ENCODE data around the gene PDE3A. TPM values are rescaled to one million over a fixed set of nuclear protein-coding genes. Genes with fewer than 3 reads are reported as not detected.
"Not testable (repeated sequence)": the region's sequence is repeated elsewhere in the genome, so short reads cannot be mapped to it uniquely, and the experiment has no call there.

PDE3A gene
- 6.5 TPM for total RNA-seq

DNA sequence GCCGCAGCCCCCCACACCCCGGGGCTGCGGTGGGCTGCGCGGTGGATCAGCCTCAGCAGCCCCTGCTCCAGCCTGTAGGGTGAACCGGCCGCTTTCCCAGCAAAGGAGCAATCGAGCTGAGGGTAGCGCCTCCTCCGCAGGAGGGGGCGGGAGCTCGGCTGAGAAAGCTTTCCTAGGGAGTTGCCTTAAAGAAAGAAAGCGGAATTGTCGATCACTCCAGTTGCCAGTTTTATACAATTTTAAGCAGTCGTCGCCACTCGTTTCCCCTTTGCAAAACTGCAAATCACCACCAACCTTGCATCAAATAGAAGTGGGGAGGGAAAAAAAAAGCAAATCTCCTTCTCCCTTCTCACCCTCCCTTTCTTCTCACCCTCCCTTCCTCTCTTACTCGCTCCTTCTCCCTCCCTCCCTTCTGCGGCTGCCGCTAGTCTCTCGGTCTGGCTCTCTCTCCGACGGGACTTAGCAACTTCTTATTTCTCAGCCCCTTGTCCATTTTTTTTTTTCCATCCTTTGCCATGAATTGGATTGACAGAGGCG, at the start of gene PDE3A:
TSS of gene PDE3A (plus strand) at position 424 of the 537 bp plus-strand sequence. CDS start 748 bp downstream, outside the sequence.
- peak; percentile 52 for DNase-seq (ENCODE audit: low spot score)

DNA sequence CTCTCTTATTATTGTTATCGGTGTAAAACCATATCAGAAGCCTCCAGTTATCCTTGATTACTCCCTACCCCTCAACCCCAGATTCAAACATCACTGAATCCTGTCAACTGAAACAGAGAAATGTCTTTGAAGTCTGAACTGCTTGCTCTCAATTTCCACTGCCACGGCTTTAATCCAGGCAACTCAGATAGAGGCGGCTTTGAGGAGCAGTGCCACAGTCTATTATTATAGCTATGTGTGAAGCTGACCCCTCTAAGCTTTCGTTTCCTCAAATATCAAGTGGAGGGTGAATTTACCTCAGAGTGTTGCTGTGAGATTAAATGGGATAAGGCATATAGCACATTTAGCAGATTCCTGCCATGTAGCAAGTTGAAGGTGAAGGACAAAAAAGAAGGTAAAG, 49.0 kb upstream of the PDE3A start:
- no peak for DNase-seq (ENCODE audit: low spot score)

DNA sequence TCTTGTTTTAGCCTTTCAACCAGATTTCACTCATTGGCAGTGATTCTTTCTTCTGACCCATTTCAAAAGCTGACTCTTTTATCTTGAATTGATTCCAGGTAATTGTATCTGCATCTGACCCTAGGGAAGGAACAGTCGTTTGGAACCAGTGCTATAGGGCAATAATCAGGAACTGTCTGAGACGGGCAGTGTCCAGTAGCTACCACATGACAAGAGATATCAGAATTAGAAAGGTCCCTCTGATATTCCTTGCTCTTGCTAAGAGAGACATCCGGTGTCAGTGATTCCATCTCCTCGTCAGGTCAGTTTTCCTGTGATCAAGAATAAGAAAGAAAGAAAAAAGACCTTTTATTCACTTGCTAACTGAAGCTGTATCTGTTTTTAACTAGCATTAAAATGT, 47.8 kb upstream of the PDE3A start:
- DNase-seq (ENCODE audit: low spot score), result no peak

DNA sequence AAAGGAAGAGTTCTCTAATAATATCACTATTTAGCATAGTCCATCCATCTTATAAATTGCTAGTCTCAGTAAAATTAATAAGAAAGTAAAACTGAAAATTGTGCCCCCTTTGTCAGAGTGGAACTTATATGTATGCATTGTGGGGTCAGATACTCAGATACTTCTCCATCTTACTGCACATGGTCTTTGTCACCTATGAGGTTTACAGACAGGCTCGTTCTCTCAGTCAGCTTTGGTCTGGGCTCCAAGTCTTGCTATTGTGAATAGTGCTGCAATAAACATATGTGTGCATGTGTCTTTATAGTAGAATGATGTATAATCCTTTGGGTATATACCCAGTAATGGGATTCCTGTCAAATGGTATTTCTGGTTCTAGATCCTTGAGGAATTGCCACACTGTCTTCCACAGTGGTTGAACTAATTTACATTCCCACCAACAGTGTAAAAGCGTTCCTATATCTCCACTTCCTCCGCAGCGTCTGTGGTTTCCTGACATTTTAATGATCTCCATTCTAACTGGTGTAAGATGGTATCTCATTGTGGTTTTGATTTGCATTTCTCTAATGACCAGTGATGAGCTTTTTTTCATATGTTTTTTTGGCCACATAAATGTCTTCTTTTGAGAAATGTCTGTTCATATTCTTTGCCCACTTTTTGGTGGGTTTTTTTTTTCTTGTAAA, 37.4 kb upstream of the PDE3A start:
- DNase-seq (ENCODE audit: low spot score), result not testable (repeated sequence)

DNA sequence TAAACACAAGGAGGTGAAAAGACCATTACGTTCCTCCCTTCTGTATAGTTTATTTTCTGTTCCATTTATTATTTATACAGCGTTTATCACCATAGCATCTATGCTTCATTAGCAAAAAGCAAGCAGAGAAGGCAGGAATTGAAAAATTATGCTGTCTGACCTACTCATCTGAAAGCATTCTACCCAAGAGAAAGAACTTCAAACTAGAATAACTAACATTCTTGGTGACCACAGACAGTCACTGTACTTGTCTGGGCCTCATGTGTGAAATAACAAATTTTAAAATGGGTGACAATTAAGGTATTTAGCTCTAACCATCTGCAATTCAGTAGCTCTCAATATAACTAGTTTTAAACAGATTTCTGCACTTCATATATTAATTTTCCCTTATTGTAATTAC, 29.3 kb upstream of the PDE3A start:
- no peak for DNase-seq (ENCODE audit: low spot score)

- no peak for DNase-seq (ENCODE audit: low spot score)
Observed at GRCh38 chr12:20342111-20342510, 26.2 kb upstream of the PDE3A start.

DNA sequence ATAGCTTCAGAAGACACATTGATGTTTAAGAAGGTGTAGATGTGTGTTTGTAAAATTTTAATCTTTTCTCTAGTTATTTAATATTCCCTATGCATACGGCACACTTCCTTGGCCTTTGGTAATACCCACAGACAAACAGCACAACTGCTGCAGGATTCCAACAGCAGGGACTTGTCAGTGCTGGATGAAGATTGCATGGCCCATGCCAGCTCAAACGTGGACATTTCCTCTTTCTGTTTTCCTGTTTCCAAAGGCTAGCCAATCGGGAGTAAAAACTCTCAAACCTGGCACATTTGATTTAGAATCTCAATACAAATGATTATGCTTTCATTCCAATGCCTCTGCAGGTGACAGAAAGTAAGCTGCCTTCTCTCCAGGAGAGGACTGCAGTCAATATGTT, 22.5 kb upstream of the PDE3A start:
- DNase-seq (ENCODE audit: low spot score), result no peak

GRCh38 chr12:20350026-20350425, 18.3 kb upstream of the PDE3A start:
- no peak for DNase-seq (ENCODE audit: low spot score)

DNA sequence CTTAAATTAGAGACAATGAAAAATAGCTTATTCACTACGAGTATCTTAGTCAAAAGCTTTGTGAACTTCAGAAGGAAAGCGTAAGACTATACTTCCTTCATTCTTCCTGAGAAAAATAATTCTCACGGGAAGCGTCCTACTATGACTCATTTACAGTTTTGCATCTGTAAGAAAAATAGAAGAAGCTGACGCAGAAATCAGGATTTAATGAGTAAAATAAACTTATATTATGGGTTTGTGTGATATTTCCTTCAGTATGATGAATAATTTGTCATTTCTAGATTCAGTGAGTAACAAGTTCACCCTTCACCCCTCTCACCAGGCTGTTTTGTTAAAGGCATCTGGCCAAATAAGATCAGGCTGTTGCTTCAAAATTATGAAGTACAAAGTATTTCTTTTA, 17.8 kb upstream of the PDE3A start:
- DNase-seq (ENCODE audit: low spot score), result no peak

- no peak for DNase-seq (ENCODE audit: low spot score)
Observed at GRCh38 chr12:20351406-20351805, 16.9 kb upstream of the PDE3A start.

- no peak for DNase-seq (ENCODE audit: low spot score)
Observed at GRCh38 chr12:20356048-20356447, 12.3 kb upstream of the PDE3A start.

DNA sequence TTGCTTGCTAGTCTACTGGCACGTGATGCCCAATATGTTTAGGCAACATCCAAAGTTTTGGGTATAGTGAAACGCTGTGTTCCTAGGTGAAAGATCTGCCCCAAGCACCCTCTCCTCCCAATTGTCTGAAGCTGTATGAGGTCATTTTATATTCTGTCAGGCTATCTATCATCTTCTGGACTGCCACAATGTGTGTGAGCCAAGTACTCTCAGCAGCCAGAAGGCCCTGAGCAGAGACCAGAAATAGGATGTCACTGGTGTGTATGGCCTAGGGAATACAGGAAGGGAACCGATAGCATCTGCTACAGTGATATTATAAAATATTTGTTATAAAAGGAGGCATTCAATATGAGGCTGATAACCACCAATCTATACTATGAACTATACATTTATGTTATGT, 7.9 kb upstream of the PDE3A start:
- no peak for DNase-seq (ENCODE audit: low spot score)

DNA sequence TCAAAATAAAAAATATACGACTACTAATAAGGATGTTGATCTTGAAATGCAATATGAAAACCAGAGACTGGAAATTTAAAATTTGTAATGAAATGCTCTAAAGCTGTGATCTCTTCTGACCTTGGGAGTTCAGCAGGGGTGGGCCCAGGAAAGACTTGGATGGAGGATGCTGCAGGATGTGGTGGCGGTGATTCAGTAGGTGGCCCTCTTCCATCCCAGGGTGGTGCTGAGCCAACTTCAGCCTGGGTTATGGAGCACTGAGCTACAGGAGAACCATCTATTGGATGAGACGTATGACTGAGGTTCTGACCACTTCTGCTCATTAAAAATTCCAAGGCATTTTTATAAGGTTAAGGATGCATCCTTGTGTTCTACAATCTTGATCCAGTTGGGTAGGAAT, 6.9 kb upstream of the PDE3A start:
- no peak for DNase-seq (ENCODE audit: low spot score)

DNA sequence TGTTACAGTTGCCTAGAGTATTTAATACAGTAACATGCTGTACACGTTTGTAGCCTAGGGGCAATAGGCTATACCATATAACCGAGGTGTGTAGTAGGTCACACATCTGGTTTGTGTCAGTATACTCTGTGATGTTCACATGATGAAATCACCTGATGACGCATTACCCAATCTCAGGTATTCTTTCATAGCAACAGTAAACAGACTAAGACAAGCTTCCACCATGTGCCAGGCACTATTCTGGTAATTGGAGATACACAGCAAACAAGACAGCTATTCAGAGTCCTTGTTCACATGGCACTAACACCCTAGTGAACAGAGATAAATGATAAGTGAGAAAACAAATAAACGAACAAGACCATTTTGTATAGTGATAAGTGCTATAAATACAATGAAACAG, 3.8 kb upstream of the PDE3A start:
- no peak for DNase-seq (ENCODE audit: low spot score)

DNA sequence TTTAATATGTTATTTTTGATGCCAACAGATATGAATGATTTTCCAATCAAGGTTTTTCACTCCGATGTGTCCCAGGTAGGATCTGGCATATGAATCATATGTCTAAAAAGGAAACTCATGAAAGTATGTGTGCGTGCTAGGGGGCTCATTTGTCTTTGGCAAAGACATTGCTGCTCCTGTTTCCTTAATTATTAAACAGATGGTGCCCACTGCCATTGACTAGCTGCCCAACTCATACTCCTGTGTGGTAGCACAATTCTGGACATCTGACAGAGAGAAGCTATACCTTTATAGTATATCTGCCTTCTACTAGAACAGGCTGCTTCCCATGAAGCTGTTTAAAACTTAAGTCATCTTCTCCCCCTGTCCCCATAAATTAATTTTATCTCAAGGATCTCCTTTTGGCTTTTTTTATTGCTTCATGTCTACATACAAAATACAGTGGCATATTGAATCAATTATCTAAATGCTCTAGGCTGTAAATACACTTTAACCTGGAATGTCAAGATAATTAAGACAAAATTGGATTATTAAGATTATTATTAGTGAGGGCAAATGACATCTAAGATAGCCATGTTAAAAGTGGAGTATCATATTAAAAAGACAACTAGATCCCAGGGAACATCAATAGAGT, 1.4 kb upstream of the PDE3A start:
- no peak for DNase-seq (ENCODE audit: low spot score)

DNA sequence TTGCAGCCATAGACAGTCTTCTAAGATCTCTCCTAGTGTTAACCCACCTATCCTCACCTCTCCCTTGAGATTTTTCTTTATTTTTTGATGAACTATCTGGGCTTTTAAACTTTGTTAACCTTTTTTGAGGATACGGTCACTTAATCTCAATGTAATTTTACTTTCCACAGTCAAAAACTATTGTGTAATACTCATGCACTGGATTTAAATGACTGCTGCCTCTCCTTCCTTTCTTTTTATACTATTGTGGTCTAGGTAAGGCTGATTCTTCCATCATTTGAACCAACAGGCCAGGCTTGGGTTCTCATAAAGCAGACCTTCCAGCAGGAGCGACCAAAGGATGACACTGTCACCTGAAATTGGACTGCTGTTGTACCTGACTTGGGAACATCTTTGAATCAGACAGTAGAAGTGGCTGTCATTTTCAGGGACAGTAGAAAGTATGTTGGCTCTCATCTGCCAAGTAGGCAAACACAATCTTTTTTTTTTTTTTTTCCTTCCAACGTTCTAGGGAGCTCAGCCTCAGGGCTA, 689 bp upstream of the PDE3A start:
- DNase-seq (ENCODE audit: low spot score), result no peak

GRCh38 chr12:20368651-20369304, 441 bp downstream of the PDE3A start:
- no peak for DNase-seq (ENCODE audit: low spot score)

GRCh38 chr12:20369305-20370013, 1.1 kb downstream of the PDE3A start:
- DNase-seq (ENCODE audit: low spot score), result peak; percentile 59

DNA sequence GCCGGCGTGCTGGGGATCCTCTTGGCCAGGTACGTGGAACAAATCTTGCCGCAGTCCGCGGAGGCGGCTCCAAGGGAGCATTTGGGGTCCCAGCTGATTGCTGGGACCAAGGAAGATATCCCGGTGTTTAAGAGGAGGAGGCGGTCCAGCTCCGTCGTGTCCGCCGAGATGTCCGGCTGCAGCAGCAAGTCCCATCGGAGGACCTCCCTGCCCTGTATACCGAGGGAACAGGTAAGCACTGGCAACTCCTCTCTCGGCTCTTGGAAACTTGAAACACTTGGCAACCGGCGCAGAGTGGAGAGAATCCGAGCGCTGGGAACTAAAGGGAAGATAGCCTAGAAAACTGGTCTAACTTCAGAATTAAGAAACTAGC, 1.7 kb downstream of the PDE3A start:
- peak; percentile 41 for DNase-seq (ENCODE audit: low spot score)

GRCh38 chr12:20370866-20371519, 2.7 kb downstream of the PDE3A start:
- DNase-seq (ENCODE audit: low spot score), result no peak

GRCh38 chr12:20372326-20373096, 4.2 kb downstream of the PDE3A start:
- DNase-seq (ENCODE audit: low spot score), result no peak

Measured in ureter (tissue), 1 donor.